AG04450 (cell line): Measurements from ENCODE around the gene HIGD2A. TPM values are rescaled to one million over a fixed set of nuclear protein-coding genes. Genes with fewer than 3 reads are reported as not detected.

Experiments
- CTCF ChIA-PET: fragments of 300-600, 350-600 bp; formaldehyde crosslinking; extraction: SDS; loops from one replicate; lab custom pipeline; 2022; ENCODE audit warnings: antibody characterized with exemption, inconsistent platforms; lab: Charles Lee
- POLR2A ChIA-PET: fragments of 350-600 bp; formaldehyde crosslinking; extraction: SDS; loops from one replicate; lab custom pipeline; 2021; ENCODE audit warnings: antibody characterized with exemption, inconsistent platforms; lab: Yijun Ruan, JAX
- DNase-seq: peaks from one replicate; pipeline ENCODE4 v3.0.0-alpha.2; 2011; ENCODE audit warnings: low read depth, low spot score
- H3K27ac ChIP-seq: one replicate; pipeline ENCODE4 v1.5.1; 2012; ENCODE audit warnings: low read depth, low read length, control low read depth
- H3K27me3 ChIP-seq: one replicate; pipeline ENCODE4 v1.6.0; 2012; ENCODE audit warnings: low read length; ENCODE audit not compliant: control insufficient read depth, insufficient read depth
- H3K4me3 ChIP-seq: 2 replicates; pipeline ENCODE4 v1.5.1; 2011; ENCODE audit warnings: mild to moderate bottlenecking, low read depth, low read length, control low read depth
- H3K9me3 ChIP-seq: 2 replicates; pipeline ENCODE4 v1.5.1; 2012; ENCODE audit warnings: low read length; ENCODE audit not compliant: control insufficient read depth, insufficient read depth
- polyA plus RNA-seq: library from polyadenylated mRNA; depleted of rRNA; stranded (reverse); fragments of >200 nt; gene quantifications from 2 replicates; pipeline ENCODE4 v1.2.3, GENCODE V29; 2011
- TF ChIP-seq, protein P1 (sequence below): IDR thresholded peaks from 2 replicates; pipeline ENCODE4 v1.5.1; 2011; ENCODE audit warnings: low read depth, low read length, control low read depth, inconsistent platforms

HIGD2A gene
- polyA plus RNA-seq, 1 experiment = 71.4 TPM

DNA sequence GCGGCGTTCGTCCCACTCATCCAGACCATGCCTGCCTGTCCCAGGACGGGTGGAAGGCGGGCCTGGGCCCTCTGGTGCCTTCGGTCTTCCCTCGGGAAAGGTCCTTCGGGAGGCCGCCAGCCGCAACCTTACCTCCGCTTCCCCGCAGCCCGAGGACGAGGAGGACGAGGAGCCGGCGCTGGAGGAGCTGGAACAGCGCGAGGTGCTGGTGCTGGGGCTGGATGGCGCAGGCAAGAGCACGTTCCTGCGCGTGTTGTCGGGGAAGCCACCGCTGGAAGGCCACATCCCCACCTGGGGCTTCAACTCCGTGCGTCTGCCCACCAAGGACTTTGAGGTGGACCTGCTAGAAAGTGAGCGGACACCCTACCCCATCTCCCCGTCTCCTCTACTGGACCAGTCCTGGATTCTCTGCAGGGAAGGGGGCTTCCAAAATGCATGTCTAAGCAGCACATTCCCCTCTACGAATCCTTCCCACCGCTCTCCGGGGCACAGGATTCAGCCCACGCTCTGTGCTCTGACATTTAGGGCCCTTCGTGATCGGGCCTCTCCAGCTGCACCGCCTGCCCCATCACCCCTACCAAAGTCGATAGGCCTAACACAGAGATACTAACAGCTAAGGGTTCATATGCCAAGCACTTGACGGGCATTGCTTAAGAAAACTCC, 22.2 kb upstream of the HIGD2A start:
- no peak for DNase-seq
- H3K9me3 ChIP-seq = peaks cover under 1% of the 10 kb centered on the region; the same call in 1 of the 2 replicates
- H3K4me3 ChIP-seq = peak overlapping the region; percentile 75
- peak overlapping the region; percentile 47 for H3K27ac ChIP-seq
- POLR2A ChIA-PET = no interaction called here
- no peaks in the 10 kb centered on the region for H3K27me3 ChIP-seq
- TF ChIP-seq, protein P1, sequence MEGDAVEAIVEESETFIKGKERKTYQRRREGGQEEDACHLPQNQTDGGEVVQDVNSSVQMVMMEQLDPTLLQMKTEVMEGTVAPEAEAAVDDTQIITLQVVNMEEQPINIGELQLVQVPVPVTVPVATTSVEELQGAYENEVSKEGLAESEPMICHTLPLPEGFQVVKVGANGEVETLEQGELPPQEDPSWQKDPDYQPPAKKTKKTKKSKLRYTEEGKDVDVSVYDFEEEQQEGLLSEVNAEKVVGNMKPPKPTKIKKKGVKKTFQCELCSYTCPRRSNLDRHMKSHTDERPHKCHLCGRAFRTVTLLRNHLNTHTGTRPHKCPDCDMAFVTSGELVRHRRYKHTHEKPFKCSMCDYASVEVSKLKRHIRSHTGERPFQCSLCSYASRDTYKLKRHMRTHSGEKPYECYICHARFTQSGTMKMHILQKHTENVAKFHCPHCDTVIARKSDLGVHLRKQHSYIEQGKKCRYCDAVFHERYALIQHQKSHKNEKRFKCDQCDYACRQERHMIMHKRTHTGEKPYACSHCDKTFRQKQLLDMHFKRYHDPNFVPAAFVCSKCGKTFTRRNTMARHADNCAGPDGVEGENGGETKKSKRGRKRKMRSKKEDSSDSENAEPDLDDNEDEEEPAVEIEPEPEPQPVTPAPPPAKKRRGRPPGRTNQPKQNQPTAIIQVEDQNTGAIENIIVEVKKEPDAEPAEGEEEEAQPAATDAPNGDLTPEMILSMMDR = no peak
- CTCF ChIA-PET = no interaction called here

DNA sequence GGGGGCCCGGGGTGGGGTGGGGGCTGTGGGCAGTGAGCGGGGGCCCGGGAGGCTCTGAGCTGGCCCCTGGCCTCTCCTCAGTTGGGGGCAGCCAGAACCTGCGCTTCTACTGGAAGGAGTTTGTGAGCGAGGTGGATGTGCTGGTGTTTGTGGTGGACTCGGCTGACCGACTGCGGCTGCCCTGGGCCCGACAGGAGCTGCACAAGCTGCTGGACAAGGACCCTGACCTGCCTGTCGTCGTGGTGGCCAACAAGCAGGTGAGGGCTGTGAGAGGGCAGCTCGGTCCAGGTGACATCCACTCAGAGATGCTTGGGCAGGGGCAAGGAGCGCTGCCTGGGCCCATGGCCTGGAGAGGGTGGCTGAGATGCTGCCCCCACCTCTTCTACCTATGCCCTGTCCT, 19.8 kb upstream of the HIGD2A start:
- H3K27ac ChIP-seq = no peak overlapping the region
- H3K4me3 ChIP-seq = no peak overlapping the region
- H3K9me3 ChIP-seq = no peaks in the 10 kb centered on the region
- CTCF ChIA-PET = interaction anchor here (1.1 kb wide), 1 partner anchor 278 kb away, joined by 3 read pairs; the partner anchor contains the start of gene TSPAN17
- no peak for DNase-seq
- H3K27me3 ChIP-seq = no peaks in the 10 kb centered on the region
- TF ChIP-seq, protein P1 = no peak
- POLR2A ChIA-PET = no interaction called here

DNA sequence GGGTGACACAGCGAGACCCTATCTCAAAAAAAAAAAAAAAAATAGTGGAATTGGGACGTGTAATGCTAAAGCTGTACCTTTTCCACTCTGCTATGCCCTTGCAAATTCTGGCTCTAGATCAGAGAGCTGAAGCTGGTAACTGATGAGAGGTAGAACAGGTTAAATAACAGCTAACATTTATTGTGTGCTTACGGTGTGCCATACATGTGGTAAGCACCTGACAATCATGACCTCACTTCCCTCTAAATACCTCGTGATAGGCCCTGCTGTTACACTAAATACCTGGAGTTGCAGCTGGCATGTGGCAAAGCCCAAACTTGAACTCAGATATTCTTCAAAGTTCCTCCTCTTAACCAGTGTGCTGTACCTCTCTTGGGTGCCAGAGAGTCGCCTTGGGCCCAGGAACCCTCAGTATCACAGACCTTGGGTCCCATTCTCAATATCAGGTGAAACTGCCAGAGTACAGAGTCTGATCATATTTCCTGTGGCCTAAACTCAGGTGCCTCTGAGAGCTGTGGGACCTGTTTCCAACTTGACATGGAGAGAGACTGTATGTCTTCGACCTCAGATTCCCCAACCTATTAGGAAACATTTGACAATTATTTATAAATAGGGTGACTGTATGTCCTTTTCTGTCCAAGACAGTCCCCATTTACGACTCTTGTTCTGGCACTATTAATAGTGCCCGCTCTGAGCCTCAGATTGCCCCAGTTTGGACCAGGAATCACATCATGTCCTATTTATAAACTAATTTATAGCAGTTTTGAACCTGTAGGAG, 18.4 kb upstream of the HIGD2A start:
- ChIA-PET CTCF (no interaction called here), POLR2A (no interaction called here)
- Histone ChIP-seq H3K4me3 (no peak overlapping the region), H3K27ac (no peak overlapping the region), H3K27me3 (no peaks in the 10 kb centered on the region), H3K9me3 (no peaks in the 10 kb centered on the region)
- TF ChIP-seq, protein P1 = no peak
- DNase-seq = no peak

DNA sequence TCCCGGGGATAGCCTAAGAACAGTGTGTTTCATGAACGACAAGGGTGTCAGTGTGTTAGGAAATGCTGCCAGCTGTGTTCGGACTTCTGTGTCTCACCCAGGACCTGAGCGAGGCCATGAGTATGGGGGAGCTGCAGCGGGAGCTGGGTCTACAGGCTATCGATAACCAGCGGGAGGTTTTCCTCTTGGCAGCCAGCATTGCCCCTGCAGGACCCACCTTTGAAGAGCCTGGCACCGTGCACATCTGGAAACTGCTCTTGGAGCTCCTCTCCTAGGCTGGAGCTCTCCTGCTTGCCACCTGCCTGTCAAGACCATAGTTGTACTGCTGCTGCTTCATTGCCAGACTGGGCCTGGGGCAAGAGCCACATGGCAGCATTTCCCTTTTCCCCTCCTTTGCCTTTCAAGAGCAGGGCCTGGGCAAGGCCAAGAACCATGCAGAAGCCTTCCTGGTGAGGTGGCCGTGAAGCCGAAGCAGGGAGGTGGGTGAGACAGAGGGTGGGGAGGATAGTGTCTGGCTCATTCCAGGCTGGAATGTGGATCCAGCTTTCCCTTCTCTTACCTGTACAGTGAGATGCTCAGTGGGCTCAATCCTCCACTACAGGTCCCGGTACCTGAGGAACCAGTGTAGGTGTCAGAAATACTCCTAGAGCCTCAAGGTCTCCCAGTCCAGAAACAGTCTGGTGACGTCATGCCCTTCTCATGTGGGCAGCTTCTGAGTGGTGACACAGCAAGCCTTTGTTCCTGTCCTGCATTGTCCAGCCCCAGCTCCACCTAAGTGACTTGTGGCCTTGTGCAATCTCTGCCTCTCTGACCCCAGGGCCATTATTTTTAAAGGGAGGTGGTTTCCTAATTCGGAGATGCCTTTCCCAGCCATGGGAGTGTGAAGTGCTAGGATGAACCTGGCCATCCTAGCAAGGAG, 16.7 kb upstream of the HIGD2A start:
- no peak overlapping the region for H3K4me3 ChIP-seq
- ChIA-PET POLR2A (no interaction called here), CTCF (interaction anchor here (0.7 kb wide), 1 partner anchor 275 kb away, joined by 3 read pairs; the partner anchor contains the start of gene TSPAN17)
- H3K27me3 ChIP-seq = no peaks in the 10 kb centered on the region
- TF ChIP-seq, protein P1 = no peak
- H3K27ac ChIP-seq = no peak overlapping the region
- H3K9me3 ChIP-seq = no peaks in the 10 kb centered on the region
- DNase-seq = no peak
